ELF-1 (cell line): Measurements from ENCODE around the gene FAM83C.
A peak's percentile ranks its signal among the peaks of the same experiment; 100 is the strongest.

Experiments
- DNase-seq: peaks from one replicate; pipeline ENCODE4 v3.0.0-alpha.2; 2016; ENCODE audit warnings: low read depth, low spot score

FAM83C gene

DNA sequence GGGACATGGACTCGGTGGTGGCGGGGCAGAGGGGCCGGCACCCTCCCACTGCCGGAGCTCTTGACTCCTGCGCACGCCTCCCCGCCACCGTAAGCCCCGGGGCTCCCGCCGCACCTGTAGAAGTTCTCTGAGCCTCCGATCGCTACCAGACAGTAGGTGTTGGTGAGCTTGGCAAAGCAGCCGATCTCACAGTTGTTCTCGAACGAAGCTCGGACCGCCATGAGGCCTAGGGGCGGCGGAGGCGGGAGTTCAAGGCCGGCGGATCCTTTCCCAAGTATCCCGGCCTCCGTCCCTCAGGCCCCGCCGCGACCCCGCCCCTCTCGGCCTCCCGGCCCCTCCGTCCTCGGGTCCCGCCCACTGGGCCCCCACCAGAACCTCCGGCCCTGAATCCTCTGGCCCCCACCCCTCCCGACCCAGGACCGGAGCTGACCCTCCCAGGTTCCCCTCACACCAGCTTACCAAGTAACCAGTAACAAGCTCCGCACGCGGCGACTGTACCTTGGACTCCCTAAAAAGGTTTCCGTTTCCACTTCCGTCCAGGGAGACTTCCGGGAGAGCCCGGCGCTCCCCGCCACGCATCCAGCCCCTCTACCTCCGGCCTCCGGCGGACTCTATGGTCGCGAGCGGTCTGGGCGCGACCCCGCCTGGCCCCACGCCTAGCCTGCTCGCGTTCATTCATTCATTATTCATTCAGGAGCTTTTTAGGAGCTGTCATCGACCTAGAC is 7.8 kb downstream of the FAM83C start, which contains the start of gene EIF6:
Gene EIF6 (minus strand): TSS at position 506 of the 725 bp plus-strand sequence. CDS start 285 bp downstream, at position 221.
- DNase-seq = peak; percentile 94

DNA sequence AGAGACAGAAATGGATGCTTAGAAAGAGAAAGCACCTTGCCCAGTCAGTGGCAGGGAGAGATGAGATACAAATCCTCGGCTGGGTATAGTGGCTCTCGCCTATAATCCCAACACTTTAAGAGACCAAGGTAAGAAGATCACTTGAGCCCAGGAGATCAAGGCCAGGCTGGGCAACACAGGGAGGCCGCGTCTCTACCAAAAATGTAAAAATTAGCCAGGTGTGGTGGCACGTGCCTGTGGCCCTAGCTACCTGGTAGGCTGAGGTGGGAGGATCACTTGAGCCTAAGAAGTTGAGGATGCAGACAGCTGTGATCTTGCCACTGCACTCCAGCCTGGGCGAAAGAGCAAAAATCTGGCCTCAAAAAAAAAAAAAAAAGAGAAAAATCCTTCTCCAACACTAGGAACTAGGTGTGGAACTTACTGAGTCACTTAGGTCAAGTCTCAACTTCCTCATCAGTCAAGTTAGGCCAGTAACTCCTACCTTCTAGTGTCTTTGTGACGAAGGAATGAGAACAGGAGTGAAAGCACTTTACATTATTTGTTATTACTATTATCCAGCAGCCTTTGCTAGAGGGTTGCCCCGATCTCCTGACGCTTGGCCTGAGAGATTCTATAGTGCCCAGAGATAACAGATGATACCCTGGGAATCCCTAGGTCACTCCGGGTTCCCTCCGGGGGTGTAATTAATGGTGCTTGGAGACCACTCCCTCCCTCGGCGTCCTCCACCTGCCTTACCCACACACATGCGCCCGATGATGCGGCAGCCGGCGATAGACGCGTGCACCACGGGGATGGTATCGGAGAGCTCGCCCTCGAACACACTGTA is 8.6 kb downstream of the FAM83C start:
- no peak for DNase-seq

DNA sequence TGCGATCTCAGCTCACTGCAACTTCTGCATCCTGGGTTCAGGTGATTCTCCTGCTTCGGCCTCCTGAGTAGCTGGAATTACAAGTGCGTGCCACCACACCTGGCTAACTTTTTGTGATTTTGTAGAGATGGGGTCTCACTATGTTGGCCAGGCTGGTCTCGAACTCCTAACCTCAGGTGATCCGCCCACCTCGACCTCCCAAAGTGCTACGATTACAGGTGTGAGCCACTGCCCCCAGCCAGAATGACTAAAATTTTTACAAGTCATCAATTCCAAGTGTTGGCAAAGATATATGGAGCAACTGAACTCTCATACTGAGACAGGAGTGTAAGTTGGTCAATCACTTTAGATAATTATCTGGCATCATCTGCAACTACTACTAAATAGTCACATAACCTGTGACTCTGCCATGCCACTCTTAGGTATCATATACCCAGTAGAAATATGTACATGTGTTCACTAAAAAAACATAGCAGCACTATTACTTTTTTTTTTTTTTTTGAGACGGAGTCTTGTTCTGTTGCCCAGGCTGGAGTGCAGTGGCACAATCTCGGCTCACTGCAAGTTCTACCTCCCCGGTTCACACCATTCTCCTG is 10.6 kb downstream of the FAM83C start:
- DNase-seq = no peak

- DNase-seq = no peak
These were observed 11.7 kb downstream of the FAM83C start for GRCh38 chr20:35280523-35280922.

- DNase-seq = no peak
These were observed 12.6 kb downstream of the FAM83C start for GRCh38 chr20:35279533-35280174.

DNA sequence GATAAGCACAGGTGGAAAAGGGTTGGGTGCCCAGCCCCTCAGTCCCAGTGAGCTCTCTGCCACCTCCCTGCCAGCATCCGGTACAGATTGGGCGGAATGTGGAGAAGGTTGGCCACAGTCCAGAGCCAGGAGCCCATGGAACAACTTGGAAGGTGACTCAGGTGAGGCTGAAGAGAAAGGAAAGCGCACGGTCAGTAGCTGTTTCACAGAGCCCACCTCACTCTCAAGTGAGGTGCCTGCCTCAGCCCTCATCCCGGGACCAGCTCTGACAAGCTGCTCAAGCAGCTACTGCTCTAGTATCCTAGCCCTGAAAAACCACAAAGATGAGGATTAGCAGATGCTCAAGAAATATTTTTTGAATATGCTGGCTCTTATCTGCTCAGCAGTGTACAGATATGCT is 13.2 kb downstream of the FAM83C start:
- DNase-seq = no peak

DNA sequence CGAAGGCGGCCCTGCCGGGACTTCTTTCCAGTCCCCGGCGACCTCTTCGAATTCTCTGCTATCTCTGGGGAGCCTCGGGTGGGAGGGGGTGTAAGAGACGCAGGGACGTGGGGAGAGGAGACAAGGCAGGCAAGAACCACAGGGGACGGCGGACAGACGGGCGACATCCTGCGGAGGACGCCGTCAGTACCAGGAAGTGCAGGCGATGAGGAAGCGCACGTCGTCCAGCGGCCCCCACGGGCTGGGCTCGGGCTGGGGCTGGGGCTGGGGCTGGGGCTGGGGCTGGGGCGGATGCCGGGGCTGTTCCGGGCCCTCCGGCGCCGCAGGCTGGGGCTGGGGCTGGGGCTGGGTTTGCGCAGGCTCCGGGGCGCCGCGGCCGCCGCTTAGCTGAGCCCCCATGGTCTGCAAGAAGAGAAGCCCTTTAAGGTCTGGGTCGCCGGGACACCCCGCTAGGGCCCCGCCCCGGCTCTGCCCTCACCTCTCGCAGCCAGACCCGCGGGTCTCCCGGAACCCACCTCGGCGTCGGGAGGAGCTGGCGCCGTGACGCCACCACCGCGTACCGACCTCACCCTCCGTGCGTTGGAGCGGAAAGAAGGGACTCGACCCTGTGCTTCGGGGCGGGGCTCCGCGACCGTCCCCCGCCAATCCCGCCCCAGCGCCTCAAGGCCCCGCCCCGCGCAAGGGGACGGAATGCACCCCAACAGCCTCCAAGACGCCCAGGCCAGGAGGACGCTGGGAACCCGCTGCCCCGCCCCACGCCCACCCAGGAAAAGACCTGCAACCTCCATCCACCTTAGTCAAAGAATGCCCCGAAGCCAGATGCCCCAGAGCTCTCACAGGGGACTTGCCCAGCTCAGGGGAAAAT is 14.5 kb downstream of the FAM83C start, which contains the start of gene MMP24OS:
Gene MMP24OS (minus strand): TSS at position 592 of the 865 bp plus-strand sequence. CDS start 193 bp downstream, at position 399.
- DNase-seq = peak; percentile 95

- DNase-seq = no peak
These were observed 15.1 kb downstream of the FAM83C start for GRCh38 chr20:35277127-35277526.

- DNase-seq = no peak
These were observed 15.8 kb downstream of the FAM83C start for GRCh38 chr20:35276408-35276807.

DNA sequence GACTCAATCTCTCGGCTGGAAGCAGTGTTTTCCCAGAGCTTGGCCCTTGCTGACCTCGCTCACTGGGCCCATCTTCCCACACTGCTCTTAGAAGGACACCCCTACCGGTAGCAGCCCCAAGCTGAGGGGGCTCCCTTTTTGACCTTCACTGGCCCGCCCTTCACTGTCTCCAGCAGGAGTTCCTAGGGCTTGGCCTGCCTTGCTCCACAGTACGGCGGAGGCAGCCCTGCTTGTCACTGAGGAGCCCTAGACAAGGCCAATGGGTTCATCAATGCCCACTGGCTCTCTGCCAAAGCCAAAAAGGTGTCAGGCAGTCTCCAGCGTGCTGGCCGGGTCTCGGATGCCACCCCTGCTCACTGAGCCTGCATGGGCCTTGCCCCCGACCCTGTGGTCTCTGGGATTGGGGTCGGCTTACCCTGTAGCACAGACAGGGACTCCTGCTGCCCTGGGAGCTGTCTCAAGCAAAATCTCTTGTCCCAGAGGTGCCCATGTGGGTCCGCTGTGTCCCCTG is 16.4 kb downstream of the FAM83C start:
- DNase-seq = no peak

- no peak for DNase-seq
These were observed 17.8 kb downstream of the FAM83C start for GRCh38 chr20:35274172-35275092.

DNA sequence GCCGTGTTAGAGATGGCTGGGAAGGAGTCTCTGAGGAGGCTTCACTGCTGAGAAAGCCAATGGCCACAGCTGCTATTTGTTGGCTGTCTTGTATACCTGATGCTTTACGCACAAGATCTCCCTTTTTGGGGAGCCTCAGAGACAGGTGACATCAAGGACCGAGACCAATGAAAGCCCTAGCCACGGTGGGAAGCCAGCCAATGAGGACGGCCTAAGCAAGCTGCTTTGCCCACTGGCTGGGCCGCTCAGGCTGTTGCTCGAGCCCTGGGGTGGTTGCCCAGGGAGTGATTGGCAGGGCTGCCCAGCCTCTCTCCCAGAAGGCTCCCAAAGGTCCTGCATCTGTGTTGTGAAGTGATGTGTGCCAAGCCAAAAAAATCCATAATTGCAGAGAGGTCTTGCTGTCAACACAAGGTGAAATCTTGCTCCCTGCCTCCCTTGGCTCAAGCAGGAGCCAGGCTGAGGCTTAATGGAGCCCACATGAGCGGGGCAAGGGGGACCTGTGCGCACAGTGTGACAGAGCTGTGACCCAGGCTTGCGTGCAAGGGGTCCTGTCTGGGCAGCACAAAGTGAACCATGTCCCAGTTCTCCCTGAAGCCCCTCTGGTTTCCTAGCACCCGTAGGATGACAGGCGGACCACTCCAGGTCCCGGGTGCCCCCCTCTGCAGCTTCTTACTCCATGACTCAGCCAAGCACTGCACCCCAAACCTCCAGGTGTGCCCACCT is 18.6 kb downstream of the FAM83C start:
- DNase-seq = no peak

- no peak for DNase-seq
These were observed 20.3 kb downstream of the FAM83C start for GRCh38 chr20:35271904-35272303.

GRCh38 chr20:35271073-35271882 is 20.9 kb downstream of the FAM83C start:
- DNase-seq = peak; percentile 43

DNA sequence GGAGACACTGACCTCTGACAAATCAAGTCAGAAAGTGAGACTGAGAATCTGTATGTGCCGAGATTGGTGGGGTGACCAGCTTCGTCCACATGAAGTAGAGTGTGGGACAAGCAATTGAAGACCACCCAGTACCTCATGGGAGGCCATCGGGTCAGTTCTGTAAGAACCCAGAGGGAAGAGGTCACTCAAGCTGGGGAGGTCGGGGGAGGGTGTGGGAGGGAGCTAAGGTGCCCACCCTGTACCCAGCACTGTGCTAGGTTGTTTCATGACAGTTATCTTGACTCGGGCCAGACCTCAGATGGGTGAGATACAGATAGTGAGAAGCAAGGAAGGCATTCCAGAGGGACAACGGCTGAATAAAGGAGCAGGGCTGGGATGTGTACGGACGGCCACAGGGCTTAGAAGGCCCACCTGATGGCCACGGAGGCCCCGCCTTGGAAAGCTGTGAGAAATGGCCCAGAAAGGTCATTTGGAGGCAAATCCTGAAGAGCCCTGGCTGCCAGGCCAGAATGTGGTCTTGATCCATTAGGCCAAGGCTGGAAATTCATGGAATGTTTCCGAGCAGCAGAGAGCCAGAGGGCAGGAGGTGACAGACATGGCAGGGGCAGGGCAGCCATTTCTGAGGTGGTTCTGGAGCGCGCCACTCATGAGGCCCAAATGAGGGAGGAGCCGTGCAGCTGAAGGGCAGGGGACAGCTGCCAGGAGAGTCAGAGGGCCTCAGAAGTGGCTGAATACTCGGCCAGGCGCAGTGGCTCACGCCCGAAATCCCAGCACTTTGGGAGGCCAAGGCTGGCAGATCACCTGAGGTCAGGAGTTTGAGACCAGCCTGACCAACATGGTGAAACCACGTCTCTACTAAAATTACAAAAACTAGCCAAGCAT is 22.0 kb downstream of the FAM83C start:
- DNase-seq = peak; percentile 64

- peak; percentile 95 for DNase-seq
These were observed 23.0 kb downstream of the FAM83C start for GRCh38 chr20:35269055-35269781.
